ENCODE results near the gene XCL2. TPM values are rescaled to one million over a fixed set of nuclear protein-coding genes. Genes with fewer than 3 reads are reported as not detected.

Gene XCL2
- total RNA-seq, 1 donor from 2014 or later = 46.4 TPM

GRCh38 chr1:168499688-168500049 is 44.1 kb downstream of the XCL2 start:
- no peak for DNase-seq
- Mint-ChIP-seq H3K27me3 (peaks cover 3% of the 10 kb centered on the region), H3K27ac (no peak overlapping the region), H3K4me3 (no peak overlapping the region), H3K36me3 (ENCODE audit: low read depth) (peaks cover 2% of the 10 kb centered on the region), H3K4me1 (peaks cover 36% of the 10 kb centered on the region), H3K9me3 (peaks cover 12% of the 10 kb centered on the region)
- intact Hi-C loops (cut with micrococcal nuclease) = no loop called here

GRCh38 chr1:168498956-168499687 is 44.7 kb downstream of the XCL2 start:
- Mint-ChIP-seq H3K4me1 (peaks cover 30% of the 10 kb centered on the region), H3K4me3 (no peak overlapping the region), H3K27me3 (peaks cover 3% of the 10 kb centered on the region), H3K27ac (no peak overlapping the region), H3K36me3 (ENCODE audit: low read depth) (peaks cover 2% of the 10 kb centered on the region), H3K9me3 (peaks cover 12% of the 10 kb centered on the region)
- intact Hi-C loops (cut with micrococcal nuclease) = no loop called here
- DNase-seq = no peak

- intact Hi-C loops (cut with micrococcal nuclease) = no loop called here
- Mint-ChIP-seq H3K4me1 (peaks cover 22% of the 10 kb centered on the region), H3K27me3 (peaks cover 3% of the 10 kb centered on the region), H3K4me3 (no peak overlapping the region), H3K36me3 (ENCODE audit: low read depth) (no peaks in the 10 kb centered on the region), H3K27ac (no peak overlapping the region), H3K9me3 (peaks cover 11% of the 10 kb centered on the region)
- no peak for DNase-seq
Observed at GRCh38 chr1:168498159-168498631, 45.6 kb downstream of the XCL2 start.

- Mint-ChIP-seq H3K4me1 (peaks cover 22% of the 10 kb centered on the region), H3K27ac (no peak overlapping the region), H3K36me3 (ENCODE audit: low read depth) (no peaks in the 10 kb centered on the region), H3K4me3 (no peak overlapping the region), H3K27me3 (peaks cover 3% of the 10 kb centered on the region), H3K9me3 (peaks cover 9% of the 10 kb centered on the region)
- no peak for DNase-seq
- intact Hi-C loops (cut with micrococcal nuclease) = no loop called here
Observed at GRCh38 chr1:168497376-168497950, 46.3 kb downstream of the XCL2 start.

- Mint-ChIP-seq H3K4me1 (peaks cover 3% of the 10 kb centered on the region), H3K27me3 (peaks cover 9% of the 10 kb centered on the region), H3K4me3 (no peak overlapping the region), H3K36me3 (ENCODE audit: low read depth) (no peaks in the 10 kb centered on the region), H3K9me3 (peaks cover 5% of the 10 kb centered on the region), H3K27ac (no peak overlapping the region)
- intact Hi-C loops (cut with micrococcal nuclease) = no loop called here
- no peak for DNase-seq
Observed at GRCh38 chr1:168491527-168492164, 52.2 kb downstream of the XCL2 start.

Other genes with a start within 250 kb of the XCL2 start
- gene XCL1, start 32.6 kb upstream of the XCL2 start, total RNA-seq = 14.6 and 15.9 TPM in 2 replicates
- gene DPT, start 185.2 kb upstream of the XCL2 start, total RNA-seq = not detected in 2 replicates